C4-2B (cell line): Measurements from ENCODE around the gene IFNA16.
"Not testable (repeated sequence)": the region's sequence is repeated elsewhere in the genome, so short reads cannot be mapped to it uniquely, and the experiment has no call there.

Experiments used
- CTCF ChIP-seq: fragments of 450-650 bp; conservative IDR thresholded peaks from 2 replicates; pipeline ENCODE4 v1.5.1; 2017; ENCODE audit warnings: mild to moderate bottlenecking
- ZFX ChIP-seq: fragments of 450-650 bp; IDR thresholded peaks from 2 replicates; pipeline ENCODE4 v1.6.1; 2017

- TF ChIP-seq CTCF, result peak; percentile 77
- not testable (repeated sequence) for TF ChIP-seq ZFX
These were observed 18.6 kb upstream of the IFNA16 start for GRCh38 chr9:21235468-21236359.
